IMR-90 (cell line): ENCODE results near the gene FN3KRP. TPM values are rescaled to one million over a fixed set of nuclear protein-coding genes. Genes with fewer than 3 reads are reported as not detected.

Experiments
- ATAC-seq: fragments of 200-7000 bp; cut with Tn5 transposase; 2 replicates; pipeline ENCODE4 v1.9.1; 2020; ENCODE audit warnings: low read depth, mild to moderate bottlenecking, moderate library complexity
- BruUV-seq: library from RNA; stranded (reverse); fragments of 400-500 nt; replicated peaks from 2 replicates; lab custom pipeline; 2021; lab: Mats Ljungman, UMichigan
- CTCF ChIA-PET: fragments of 300-600 bp; formaldehyde crosslinking; extraction: SDS; loops from one replicate; lab custom pipeline; 2021; ENCODE audit warnings: antibody characterized with exemption; lab: Yijun Ruan, JAX
- POLR2A ChIA-PET: fragments of 300-600 bp; sonication (Branson Sonifier 250); formaldehyde crosslinking; loops from one replicate; lab custom pipeline; 2022; ENCODE audit warnings: antibody characterized with exemption; ENCODE audit not compliant: unreplicated experiment; lab: Charles Lee
- DNase-seq: peaks from one replicate; pipeline ENCODE4 v3.0.0; 2013
- H2AFZ ChIP-seq: replicated peaks from 2 replicates; pipeline ENCODE3; 2013; ENCODE audit warnings: low read length, mild to moderate bottlenecking; ENCODE audit not compliant: poor library complexity
- H2AK5ac ChIP-seq: 2 replicates; pipeline ENCODE4 v1.6.1; 2013; ENCODE audit warnings: low read depth, low read length, inconsistent platforms
- H2AK9ac ChIP-seq: replicated peaks from 2 replicates; pipeline ENCODE3; 2013; ENCODE audit warnings: mild to moderate bottlenecking, low read depth, low read length, moderate library complexity; ENCODE audit not compliant: poor library complexity
- H2BK120ac ChIP-seq: 2 replicates; pipeline ENCODE4 v1.6.1; 2013; ENCODE audit warnings: low read depth, low read length, inconsistent platforms
- H2BK15ac ChIP-seq: 3 replicates; pipeline ENCODE4 v1.6.1; 2013; ENCODE audit warnings: low read depth, low read length, inconsistent platforms
- H2BK20ac ChIP-seq: 2 replicates; pipeline ENCODE4 v1.6.1; 2013; ENCODE audit warnings: low read depth, mild to moderate bottlenecking, inconsistent platforms, low read length, moderate library complexity
- H2BK5ac ChIP-seq: 2 replicates; pipeline ENCODE4 v1.6.1; 2013; ENCODE audit warnings: mild to moderate bottlenecking, low read depth, low read length, inconsistent platforms; ENCODE audit not compliant: poor library complexity, severe bottlenecking
- H3K14ac ChIP-seq: replicated peaks from 2 replicates; pipeline ENCODE4 v1.6.1; 2013; ENCODE audit warnings: low read depth, low read length, inconsistent platforms
- H3K18ac ChIP-seq: 2 replicates; pipeline ENCODE4 v1.6.1; 2013; ENCODE audit warnings: low read depth, low read length, control low read depth
- H3K23ac ChIP-seq: 2 replicates; pipeline ENCODE4 v1.6.1; 2013; ENCODE audit warnings: low read depth, low read length, inconsistent platforms
- H3K27ac ChIP-seq: 2 replicates; pipeline ENCODE4 v1.5.1; 2013; ENCODE audit warnings: mild to moderate bottlenecking, control low read depth, low read length; ENCODE audit not compliant: insufficient read depth
- H3K27me3 ChIP-seq: 2 replicates; pipeline ENCODE4 v1.6.1; 2013; ENCODE audit warnings: low read length; ENCODE audit not compliant: control insufficient read depth, insufficient read depth
- H3K36me3 ChIP-seq: 2 replicates; pipeline ENCODE4 v1.6.1; 2013; ENCODE audit warnings: low read length, mixed read lengths; ENCODE audit not compliant: control insufficient read depth, insufficient read depth
- H3K4ac ChIP-seq: 2 replicates; pipeline ENCODE4 v1.6.1; 2013; ENCODE audit warnings: low read depth, low read length, inconsistent platforms
- H3K4me1 ChIP-seq: 2 replicates; pipeline ENCODE4 v1.6.1; 2013; ENCODE audit warnings: low read length, mixed read lengths; ENCODE audit not compliant: control insufficient read depth, insufficient read depth
- H3K4me2 ChIP-seq: 2 replicates; pipeline ENCODE4 v1.6.1; 2013; ENCODE audit warnings: low read depth, mild to moderate bottlenecking, control low read depth, low read length, moderate library complexity
- H3K4me3 ChIP-seq: 2 replicates; pipeline ENCODE4 v1.5.1; 2013; ENCODE audit warnings: low read depth, mild to moderate bottlenecking, control low read depth, low read length, moderate library complexity; ENCODE audit not compliant: insufficient read depth
- H3K56ac ChIP-seq: 2 replicates; pipeline ENCODE4 v1.6.1; 2013; ENCODE audit warnings: low read length, inconsistent platforms; ENCODE audit not compliant: insufficient read depth; ENCODE audit errors: extremely low read depth
- H3K79me1 ChIP-seq, 2 experiments: 2 replicates each; pipeline ENCODE4 v1.6.1; 2013; ENCODE audit warnings: low read length in 2 of 2, inconsistent platforms in 1 of 2, low read depth in 1 of 2
- H3K9ac ChIP-seq: 2 replicates; pipeline ENCODE4 v1.6.1; 2013; ENCODE audit warnings: low read depth, low read length, control low read depth
- H3K9me1 ChIP-seq: 2 replicates; pipeline ENCODE4 v1.6.1; 2013; ENCODE audit warnings: low read length, inconsistent platforms; ENCODE audit not compliant: insufficient read depth
- H3K9me3 ChIP-seq: 2 replicates; pipeline ENCODE4 v1.6.1; 2013; ENCODE audit warnings: low read length; ENCODE audit not compliant: control insufficient read depth, insufficient read depth
- H4K20me1 ChIP-seq: 2 replicates; pipeline ENCODE4 v1.6.1; 2013; ENCODE audit warnings: low read length, inconsistent platforms; ENCODE audit not compliant: insufficient read depth
- H4K5ac ChIP-seq: 2 replicates; pipeline ENCODE4 v1.6.1; 2013; ENCODE audit warnings: mild to moderate bottlenecking, low read depth, low read length, control low read depth
- H4K8ac ChIP-seq, 2 experiments: 2 replicates each; pipeline ENCODE4 v1.6.1; 2013; ENCODE audit warnings: low read depth in 2 of 2, low read length in 2 of 2, control low read depth in 1 of 2, inconsistent platforms in 1 of 2
- H4K91ac ChIP-seq: 2 replicates; pipeline ENCODE4 v1.6.1; 2013; ENCODE audit warnings: low read depth, low read length, inconsistent platforms; ENCODE audit not compliant: insufficient read depth
- BHLHE40 ChIP-seq: fragments of 150-350 bp; IDR thresholded peaks from 2 replicates; pipeline ENCODE4 v1.6.1; 2016; ENCODE audit warnings: mild to moderate bottlenecking, low read depth, low read length
- CEBPB ChIP-seq: IDR thresholded peaks from 2 replicates; pipeline ENCODE4 v1.6.1; 2012; ENCODE audit warnings: low read depth, low read length, improper control_type of control experiment
- FOS ChIP-seq: fragments of 150-350 bp; IDR thresholded peaks from 2 replicates; pipeline ENCODE4 v1.6.1; 2016; ENCODE audit warnings: low read depth, low read length
- MAZ ChIP-seq: IDR thresholded peaks from 2 replicates; pipeline ENCODE4 v1.6.1; 2012; ENCODE audit warnings: low read depth, mild to moderate bottlenecking, low read length, improper control_type of control experiment, moderate library complexity, borderline replicate concordance
- MXI1 ChIP-seq: IDR thresholded peaks from 2 replicates; pipeline ENCODE4 v1.6.1; 2012; ENCODE audit warnings: low read depth, mild to moderate bottlenecking, low read length, moderate library complexity, borderline replicate concordance
- NFE2L2 ChIP-seq: fragments of 150-350 bp; IDR thresholded peaks from 2 replicates; pipeline ENCODE4 v1.6.1; 2016; ENCODE audit warnings: low read depth, mild to moderate bottlenecking, low read length
- POLR2A ChIP-seq: IDR thresholded peaks from 2 replicates; pipeline ENCODE4 v1.6.1; 2012; ENCODE audit warnings: mild to moderate bottlenecking, low read depth, low read length
- RAD21 ChIP-seq: IDR thresholded peaks from 2 replicates; pipeline ENCODE4 v1.6.1; 2012; ENCODE audit warnings: low read length, improper control_type of control experiment
- RCOR1 ChIP-seq: IDR thresholded peaks from 2 replicates; pipeline ENCODE4 v1.6.1; 2012; ENCODE audit warnings: mild to moderate bottlenecking, low read length, improper control_type of control experiment; ENCODE audit not compliant: insufficient replicate concordance
- RFX5 ChIP-seq: IDR thresholded peaks from 2 replicates; pipeline ENCODE4 v1.8.0; 2012; ENCODE audit warnings: low read depth, mild to moderate bottlenecking, low read length, moderate library complexity
- SMC3 ChIP-seq: fragments of 150-350 bp; IDR thresholded peaks from 2 replicates; pipeline ENCODE4 v1.6.1; 2016; ENCODE audit warnings: low read depth, mild to moderate bottlenecking, antibody characterized with exemption, low read length, moderate library complexity
- USF2 ChIP-seq: fragments of 150-350 bp; IDR thresholded peaks from 2 replicates; pipeline ENCODE4 v1.6.1; 2017; ENCODE audit warnings: mild to moderate bottlenecking, antibody characterized with exemption, low read length, low read depth
- WGBS, 2 experiments: methylation state at CpG; one replicate each; pipeline versions ENCODE4 v1.1.5 to v1.1.7; 2013; ENCODE audit warnings: missing lambda C conversion rate in 2 of 2; ENCODE audit not compliant: insufficient read length in 1 of 2; ENCODE audit errors: extremely low coverage in 2 of 2; 5-methylcytosine and 5-hydroxymethylcytosine counted together
- dilution Hi-C: fragments of 300-500 bp; cut with HindIII; formaldehyde crosslinking; loops from one replicate; pipeline ENCODE4 v1.14.3; 2018; ENCODE audit warnings: low sequenced_read_pairs; ENCODE audit not compliant: unreplicated experiment
- in situ Hi-C: fragments of 300-500 bp; cut with MboI; formaldehyde crosslinking; loops from 3 replicates; pipeline ENCODE4 v1.14.3; 2019; ENCODE audit warnings: low sequenced_read_pairs, inconsistent platforms, mixed read lengths
- intact Hi-C: fragments of 100-400 bp; cut with micrococcal nuclease; formaldehyde crosslinking; loops from 2 replicates; pipeline ENCODE4 v1.10.0; 2022
- polyA plus RNA-seq, 3 experiments: library from polyadenylated mRNA; depleted of rRNA; stranded (reverse); fragments of >200 nt; gene quantifications; 2 replicates each; pipeline ENCODE4 v1.2.3, GENCODE V29; 2012; ENCODE audit warnings: low replicate concordance in 1 of 3
- total RNA-seq: library from RNA; depleted of rRNA; stranded (reverse); fragments of >200 nt; gene quantifications from 2 replicates; pipeline ENCODE4 v1.2.3, GENCODE V29; 2012
- TF ChIP-seq, protein P1 (sequence below): fragments of 150-350 bp; IDR thresholded peaks from 2 replicates; pipeline ENCODE4 v1.6.1; 2016; ENCODE audit warnings: low read depth, mild to moderate bottlenecking, low read length, moderate library complexity, borderline replicate concordance

Gene FN3KRP
- total and polyA plus RNA-seq, 2 of the 4 experiments (the other 2 are of a cell fraction): 18.6 to 20.3 TPM

- Histone ChIP-seq H4K8ac (no peak overlapping the region), H2BK5ac (no peak overlapping the region), H3K4me1 (no peaks in the 10 kb centered on the region; the same call in 1 of the 2 replicates), H3K9ac (no peak overlapping the region), H3K36me3 (no peaks in the 10 kb centered on the region), H3K9me3 (peaks cover 5% of the 10 kb centered on the region), H2AK5ac (no peak overlapping the region), H3K4me2 (no peak overlapping the region), H3K9me1 (peaks cover 2% of the 10 kb centered on the region; the same call in 1 of the 2 replicates), H3K27ac (no peak overlapping the region), H2BK20ac (no peak overlapping the region), H4K5ac (no peak overlapping the region), H3K4me3 (no peak overlapping the region), H3K23ac (no peak overlapping the region), H3K56ac (no peak overlapping the region), H3K27me3 (no peaks in the 10 kb centered on the region), H3K14ac (no peak overlapping the region), H2AK9ac (no peak overlapping the region), H2BK120ac (no peak overlapping the region), H3K18ac (no peak overlapping the region), H3K79me1 (peaks cover 0 to 3% of the 10 kb centered on the region in 2 experiments; a peak in 1 of 4 replicates), H4K20me1 (peaks cover 3% of the 10 kb centered on the region; the same call in 1 of the 2 replicates), H4K91ac (no peak overlapping the region), H2BK15ac (no peak overlapping the region), H3K4ac (no peak overlapping the region), H2AFZ (no peak overlapping the region)
- no peak for DNase-seq
- in situ Hi-C loops: no loop called here
- POLR2A ChIA-PET: no interaction called here
- no peak for ATAC-seq
- CTCF ChIA-PET: no interaction called here
- intact Hi-C loops: no loop called here
- TF ChIP-seq RFX5 (no peak), NFE2L2 (no peak), BHLHE40 (no peak), MAZ (no peak), RCOR1 (no peak), CEBPB (no peak), RAD21 (no peak), MXI1 (no peak), SMC3 (no peak), FOS (no peak), USF2 (no peak), POLR2A (no peak)
- TF ChIP-seq, protein P1, sequence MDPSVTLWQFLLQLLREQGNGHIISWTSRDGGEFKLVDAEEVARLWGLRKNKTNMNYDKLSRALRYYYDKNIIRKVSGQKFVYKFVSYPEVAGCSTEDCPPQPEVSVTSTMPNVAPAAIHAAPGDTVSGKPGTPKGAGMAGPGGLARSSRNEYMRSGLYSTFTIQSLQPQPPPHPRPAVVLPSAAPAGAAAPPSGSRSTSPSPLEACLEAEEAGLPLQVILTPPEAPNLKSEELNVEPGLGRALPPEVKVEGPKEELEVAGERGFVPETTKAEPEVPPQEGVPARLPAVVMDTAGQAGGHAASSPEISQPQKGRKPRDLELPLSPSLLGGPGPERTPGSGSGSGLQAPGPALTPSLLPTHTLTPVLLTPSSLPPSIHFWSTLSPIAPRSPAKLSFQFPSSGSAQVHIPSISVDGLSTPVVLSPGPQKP: no peak
- dilution Hi-C loops: no loop called here
- no TSS peak for BruUV-seq
- 90% methylated on average over 14 of the region's 23 CpGs; no CpG with 5 or more reads in 1 of the 2 experiments for WGBS, 2 experiments
These were observed 39.1 kb upstream of the FN3KRP start for GRCh38 chr17:82677353-82677925.
